Heart left ventricle (tissue), 13 donors: ENCODE results near the gene ZGLP1.

ENCODE experiments used
- CTCF ChIP-seq, 12 donors: fragments of 200-600 bp; sonication (generic) in 4 of 12; IDR thresholded peaks; one replicate each; pipeline versions ENCODE4 v1.5.0 to v1.8.0; 2018 to 2022; ENCODE audit warnings: antibody characterized with exemption in 12 of 12, mild to moderate bottlenecking in 5 of 12
- POLR2A ChIP-seq, 2 donors: fragments of 450-650 bp; IDR thresholded peaks; one replicate each; pipeline ENCODE4 v1.6.1; 2017; ENCODE audit warnings: antibody characterized with exemption in 2 of 2, mild to moderate bottlenecking in 2 of 2, moderate library complexity in 2 of 2
- donor health status: ischemic (EF 13 %, LVEDD 7.1; RV severe dilation, severe dysfunction).
- donor health status: DM: no; HTN: yes; CAD: no.
- donor health status: DM: no; HTN: no; CAD: no.
- donor health status: ischemic (EF 25% LVEDD 6.9; RV normal size, moderate dysfunction).
- donor health status: ischemic (EF 25% LVEDD 5.7; RV mildly dilated, moderate dysfunction).
- donor health status: ischemic (EF 35%, LVEDD 5.7; RV mildly dilated, moderate dysfunction).
- donor health status: nonischemic (EF 11% LVEDD 7.7; RV severe dilation, severe dysfunction).
- donor health status: DM: yes; HTN: yes; CAD: no.
- donor health status: PGD.
- donor health status: ischemic (EF 29% LVEDD 5.4; RV normal size, mild dysfunction).
- donor health status: nonischemic (EF 23%, LVEDD 6.1; RV moderate dilation, normal function).

GRCh38 chr19:10290357-10290875 is 19.2 kb downstream of the ZGLP1 start:
- no peak for TF ChIP-seq CTCF (IDR thresholded peaks at IDR 0.05)
- no peak for TF ChIP-seq POLR2A (IDR thresholded peaks at IDR 0.05)
